Tibial nerve (tissue), 4 donors: ENCODE measurements around the gene DCTN1.

ENCODE experiments used
- CTCF ChIP-seq, 5 experiments: fragments of 200-600 bp in 3 of 5; fragments of 450-650 bp in 2 of 5; sonication (generic) in 3 of 5; IDR thresholded peaks; one replicate each; pipeline ENCODE4 v1.5.1; 2016 to 2019; ENCODE audit warnings: antibody characterized with exemption in 5 of 5, mild to moderate bottlenecking in 3 of 5, moderate library complexity in 2 of 5
- EP300 ChIP-seq, 2 donors: sonication (generic); formaldehyde crosslinking; IDR thresholded peaks; one replicate each; pipeline ENCODE4 v1.6.1; 2017; ENCODE audit warnings: antibody characterized with exemption in 2 of 2, mild to moderate bottlenecking in 1 of 2
- POLR2A ChIP-seq, 2 donors: fragments of 450-650 bp; IDR thresholded peaks; one replicate each; pipeline ENCODE4 v1.6.1; 2017; ENCODE audit warnings: antibody characterized with exemption in 2 of 2, mild to moderate bottlenecking in 2 of 2, moderate library complexity in 2 of 2

- TF ChIP-seq POLR2A (IDR thresholded peaks at IDR 0.05) (no peak), CTCF (IDR thresholded peaks at IDR 0.05) (no peak), EP300 (IDR thresholded peaks at IDR 0.05) (no peak)
These were observed 46.2 kb upstream of the DCTN1 start for GRCh38 chr2:74426181-74426758.
